Stimulated activated CD8-positive, alpha-beta memory T cell treated with anti-CD3 and anti-CD28 coated beads, Interleukin-7, amount 100 ng/mL, for 4 hours (primary cell): ENCODE data around the gene DNAH14.
"Not testable (repeated sequence)": the region's sequence is repeated elsewhere in the genome, so short reads cannot be mapped to it uniquely, and the experiment has no call there.

Source experiments
- DNase-seq, 2 donors: peaks; one replicate each; pipeline ENCODE4 v3.0.0-alpha.2; 2020; ENCODE audit warnings: low read depth in 2 of 2

DNAH14 gene

DNA sequence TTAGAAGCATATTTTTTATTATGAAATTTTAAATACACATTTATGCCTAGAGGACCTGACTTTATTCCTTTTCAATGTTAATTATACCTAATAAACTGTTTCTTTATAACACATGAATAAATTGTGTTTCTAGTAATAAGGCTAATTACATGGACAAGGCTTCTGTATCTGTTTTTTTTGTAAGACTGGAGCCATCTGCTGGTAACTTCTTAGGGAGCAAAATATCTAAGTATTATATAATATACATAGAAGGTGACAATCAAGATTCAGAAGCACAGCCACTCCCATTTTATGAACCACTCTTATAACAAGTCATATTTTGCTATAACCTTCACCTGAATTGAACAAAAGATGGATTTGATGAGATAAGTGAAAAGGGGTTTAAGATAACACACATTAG, 414.1 kb downstream of the DNAH14 start:
- no peak for DNase-seq

DNA sequence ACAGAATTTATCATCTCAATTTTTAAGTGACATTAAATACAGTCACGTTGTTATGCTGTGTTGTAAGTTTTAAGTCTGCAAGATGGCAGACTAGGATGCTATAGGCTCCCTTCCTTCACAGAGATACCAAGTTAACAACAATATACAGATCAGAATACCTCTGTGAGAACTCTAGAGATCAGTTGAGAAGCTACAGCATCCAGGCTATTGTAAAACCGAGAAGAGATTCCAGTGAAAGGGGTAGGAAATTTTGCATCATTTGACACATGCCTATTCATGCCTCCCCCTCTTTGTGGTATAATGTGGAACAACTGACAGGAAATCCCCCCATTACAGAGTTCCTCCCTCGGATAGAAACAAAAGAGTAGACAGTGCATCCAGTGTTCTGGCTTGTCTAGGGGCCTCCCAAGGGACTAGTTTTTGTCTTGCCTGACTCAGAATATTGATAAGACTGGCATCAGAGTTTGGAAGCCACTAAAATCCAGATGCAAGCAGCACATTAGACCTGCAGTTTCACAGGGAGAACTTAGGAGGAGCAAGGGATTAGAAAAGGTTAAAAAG, 417.7 kb downstream of the DNAH14 start:
- DNase-seq = no peak

DNA sequence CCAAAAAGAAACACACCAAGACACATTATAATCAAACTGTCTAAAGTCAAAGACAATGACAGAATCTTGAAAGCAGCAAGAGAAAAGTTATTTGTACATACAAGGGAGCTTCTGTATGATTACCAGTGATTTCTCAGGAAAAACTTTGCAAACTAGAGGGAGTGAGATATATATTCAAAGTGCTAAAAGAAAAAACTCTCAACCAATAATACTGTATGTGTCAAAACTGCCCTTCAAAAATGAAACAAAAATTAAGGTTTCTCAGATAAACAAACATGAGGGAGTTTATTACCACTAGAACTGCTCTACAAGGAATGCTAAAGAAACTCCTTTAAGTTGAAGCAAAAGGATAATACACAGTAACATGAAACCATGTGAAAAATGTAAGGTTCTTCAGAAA, 418.9 kb downstream of the DNAH14 start:
- no peak for DNase-seq

DNA sequence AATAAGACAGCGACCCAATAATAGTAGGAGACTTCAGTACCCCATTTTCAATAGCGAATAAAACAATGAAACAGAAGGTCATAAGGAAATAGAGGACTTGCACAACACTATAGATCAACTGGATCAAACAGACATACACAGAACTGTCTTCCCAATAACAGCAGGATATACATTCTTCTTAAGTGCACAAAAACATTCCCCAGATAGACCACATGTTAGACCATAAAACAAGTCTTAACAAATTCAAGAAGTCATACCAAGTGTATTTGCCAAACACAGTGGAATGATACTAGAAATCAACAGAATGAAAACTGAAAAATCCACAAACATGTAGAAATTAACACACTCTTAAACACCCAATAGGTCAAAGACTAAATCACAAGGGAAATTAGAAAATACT, 420.4 kb downstream of the DNAH14 start:
- no peak for DNase-seq

DNA sequence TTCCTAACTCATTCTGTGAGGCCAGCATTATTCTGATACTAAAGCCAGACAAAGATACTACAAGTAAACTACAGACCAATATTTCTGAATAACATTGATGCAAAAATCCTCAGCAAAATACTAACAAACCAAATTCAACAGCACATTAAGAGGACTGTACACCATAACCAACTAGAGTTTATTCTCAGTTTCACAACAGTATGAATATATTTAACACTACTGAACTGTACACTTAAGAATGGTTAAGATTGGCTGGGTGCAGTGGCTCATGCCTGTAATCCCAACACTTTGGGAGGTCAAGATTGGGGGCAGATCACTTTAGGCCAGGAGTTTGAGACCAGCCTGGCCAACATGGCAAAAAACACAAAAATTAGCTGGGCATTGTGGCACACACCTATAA, 421.4 kb downstream of the DNAH14 start:
- DNase-seq = no peak

DNA sequence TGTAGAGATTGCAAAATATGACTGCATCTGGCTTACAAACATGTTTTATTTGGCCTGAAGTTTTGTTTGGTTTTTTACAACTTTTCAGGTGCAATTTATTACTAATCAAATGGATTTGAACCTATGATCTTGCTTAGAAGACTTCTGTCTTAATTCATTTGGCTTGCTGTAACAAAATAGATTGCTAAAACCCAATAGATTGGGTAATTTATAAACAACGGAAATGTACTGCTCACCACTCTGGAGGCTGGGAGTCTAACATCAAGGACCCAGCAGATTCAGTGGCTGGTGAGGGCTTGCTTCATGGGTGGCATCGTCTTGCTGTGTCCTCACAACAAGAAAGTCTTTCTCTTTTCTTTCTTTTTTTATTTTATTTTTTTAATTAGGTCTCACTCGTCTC, 425.4 kb downstream of the DNAH14 start:
- no peak for DNase-seq

DNA sequence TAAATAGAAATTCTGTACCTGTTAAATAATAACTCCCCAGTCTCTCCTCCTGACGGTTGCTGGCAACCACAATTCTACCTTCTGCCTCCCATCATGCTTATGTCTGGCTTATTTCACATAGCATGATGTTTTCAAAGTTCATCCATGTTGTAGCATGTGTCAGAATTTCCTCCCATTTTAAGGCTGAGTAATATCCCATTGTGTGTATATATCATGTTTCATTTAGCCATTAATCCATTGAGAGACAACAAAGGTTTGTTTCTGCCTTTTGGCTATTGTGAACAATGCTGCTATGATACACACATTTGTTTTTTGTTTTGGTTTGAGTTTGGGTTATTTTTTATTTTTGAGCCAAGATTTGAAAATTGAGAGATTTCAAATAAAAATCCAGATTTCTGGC, 426.4 kb downstream of the DNAH14 start:
- no peak for DNase-seq

DNA sequence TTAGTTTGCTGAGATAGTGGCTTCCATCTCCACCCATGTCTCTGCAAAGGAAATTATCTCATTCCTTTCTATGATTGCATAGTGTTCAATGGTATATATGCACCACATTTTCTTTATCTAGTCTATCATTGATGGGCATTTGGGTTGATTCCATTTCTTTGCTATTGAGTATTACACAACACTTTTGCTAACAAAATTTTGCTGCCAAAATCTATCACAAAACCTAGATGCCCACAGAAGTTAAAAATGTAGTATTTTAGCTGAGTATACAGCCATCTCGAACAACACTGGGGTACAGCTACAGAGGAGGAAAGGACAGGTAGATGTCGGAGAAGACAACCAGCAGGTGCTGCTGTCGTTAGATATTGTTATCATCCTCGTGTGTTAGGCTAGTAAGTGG, 430.6 kb downstream of the DNAH14 start:
- DNase-seq = no peak

DNA sequence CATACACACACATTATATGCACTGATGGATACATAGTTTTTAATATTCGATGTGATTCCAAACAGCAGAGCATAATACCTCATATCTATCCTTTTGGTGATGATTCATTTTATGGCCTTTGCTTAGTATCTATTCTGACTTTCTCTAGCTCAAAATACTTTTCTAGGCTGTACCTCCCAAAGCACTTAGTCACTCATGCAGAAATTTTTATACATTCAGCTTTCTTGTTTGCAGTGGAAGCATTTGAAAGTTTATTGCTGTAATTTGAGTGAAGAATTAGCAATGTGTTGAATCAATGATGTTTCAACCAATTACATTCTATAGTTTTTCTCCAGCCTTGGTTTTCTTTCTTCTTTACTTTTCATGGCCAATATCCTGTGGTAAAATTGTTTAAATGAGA, 431.7 kb downstream of the DNAH14 start:
- no peak for DNase-seq

DNA sequence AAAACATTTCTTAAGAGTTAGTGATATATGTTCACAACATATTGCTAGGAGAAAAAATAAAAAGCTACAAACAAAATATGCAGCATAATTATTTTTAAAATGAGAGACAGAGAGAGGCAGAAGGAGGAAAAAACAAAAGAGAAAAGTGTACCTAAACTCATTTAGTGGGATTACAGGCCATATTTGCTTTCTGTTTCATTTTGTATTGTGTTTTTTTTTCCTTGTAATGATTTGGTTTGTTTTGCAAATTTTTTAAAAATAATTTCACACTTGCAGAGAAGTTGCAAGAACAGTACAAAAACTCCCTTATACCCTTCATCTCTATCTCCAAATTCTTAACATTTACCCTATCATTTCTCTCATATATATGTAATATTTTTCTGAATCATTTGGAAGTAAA, 433.3 kb downstream of the DNAH14 start:
- DNase-seq = no peak

DNA sequence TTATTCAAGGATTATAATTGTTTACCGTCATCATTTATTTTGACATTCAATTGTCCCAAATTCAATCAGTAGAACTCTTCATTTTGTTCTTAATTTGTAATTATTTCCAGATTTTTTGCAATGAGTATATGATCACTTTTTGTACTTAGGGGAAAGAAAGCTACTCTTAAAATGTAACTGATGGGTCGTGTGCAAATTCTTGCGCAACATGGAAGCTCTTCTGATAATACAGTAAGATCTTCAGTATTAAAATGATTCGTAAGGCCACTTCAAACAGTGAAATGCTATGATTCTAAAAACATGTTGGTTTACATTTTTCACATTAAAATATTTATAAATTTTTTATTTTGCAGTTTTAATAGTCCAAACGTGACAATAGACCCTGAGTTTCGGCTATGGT, 435.0 kb downstream of the DNAH14 start:
- no peak for DNase-seq

DNA sequence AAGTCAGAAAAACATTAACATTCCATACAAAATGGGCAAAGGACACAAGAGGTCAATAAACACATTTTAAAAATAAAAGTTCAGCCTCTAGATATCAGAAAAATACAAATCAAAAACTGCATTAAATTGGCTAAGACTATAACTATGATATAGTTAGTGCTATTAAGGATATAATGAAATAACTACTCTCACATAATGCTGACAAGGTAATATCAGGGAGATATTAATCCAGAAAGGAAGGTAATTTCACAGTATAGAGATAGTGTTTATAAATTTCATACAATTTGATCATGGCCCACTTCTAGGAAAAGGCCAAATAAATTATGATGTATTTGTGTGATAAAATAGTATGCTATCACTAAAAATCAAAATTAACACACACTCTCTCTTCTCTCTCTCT, 436.5 kb downstream of the DNAH14 start:
- no peak for DNase-seq

DNA sequence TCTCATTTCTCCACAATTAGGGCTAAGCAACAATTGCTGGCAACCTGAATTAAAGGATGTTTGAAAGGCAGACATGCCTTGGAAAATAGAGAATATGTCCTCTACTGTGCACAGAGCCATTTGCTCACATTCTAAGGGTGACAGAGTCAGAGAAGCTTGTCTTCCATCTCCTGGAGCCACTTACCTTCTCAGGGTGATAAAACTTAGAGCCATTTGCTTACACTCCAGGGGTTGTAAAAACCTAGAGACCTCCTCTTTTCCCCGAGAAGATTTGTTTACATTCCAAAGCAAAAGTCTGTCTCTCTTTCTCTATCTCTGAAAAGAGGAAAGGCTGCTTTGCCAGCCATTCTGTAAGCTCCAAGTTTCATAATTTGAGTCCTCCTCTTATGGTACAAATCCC, 437.1 kb downstream of the DNAH14 start:
- DNase-seq = no peak

DNA sequence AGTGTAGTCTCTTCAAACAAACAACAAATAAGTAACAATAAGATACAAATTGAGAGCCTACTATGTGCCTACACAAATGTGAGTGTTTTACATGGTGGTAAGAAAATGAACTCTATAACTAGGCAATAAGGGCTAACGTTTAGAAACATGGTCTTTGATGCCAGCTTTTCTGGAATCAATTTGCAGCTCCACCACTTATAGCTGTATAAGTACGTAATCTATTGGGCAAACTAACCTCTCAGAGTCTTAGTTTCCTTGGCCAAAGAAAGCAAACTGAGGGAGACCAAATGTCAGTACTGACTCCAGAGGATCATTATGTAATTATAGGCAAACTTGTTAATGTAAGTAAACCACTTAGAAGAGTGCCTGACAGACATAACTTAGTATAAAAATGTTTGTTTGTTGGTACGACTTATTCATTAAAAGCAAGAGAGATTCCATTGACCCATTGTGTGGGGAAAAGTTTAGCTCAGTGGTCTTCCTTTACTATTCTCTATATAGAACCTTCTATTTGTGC, 438.6 kb downstream of the DNAH14 start:
- DNase-seq = no peak

DNA sequence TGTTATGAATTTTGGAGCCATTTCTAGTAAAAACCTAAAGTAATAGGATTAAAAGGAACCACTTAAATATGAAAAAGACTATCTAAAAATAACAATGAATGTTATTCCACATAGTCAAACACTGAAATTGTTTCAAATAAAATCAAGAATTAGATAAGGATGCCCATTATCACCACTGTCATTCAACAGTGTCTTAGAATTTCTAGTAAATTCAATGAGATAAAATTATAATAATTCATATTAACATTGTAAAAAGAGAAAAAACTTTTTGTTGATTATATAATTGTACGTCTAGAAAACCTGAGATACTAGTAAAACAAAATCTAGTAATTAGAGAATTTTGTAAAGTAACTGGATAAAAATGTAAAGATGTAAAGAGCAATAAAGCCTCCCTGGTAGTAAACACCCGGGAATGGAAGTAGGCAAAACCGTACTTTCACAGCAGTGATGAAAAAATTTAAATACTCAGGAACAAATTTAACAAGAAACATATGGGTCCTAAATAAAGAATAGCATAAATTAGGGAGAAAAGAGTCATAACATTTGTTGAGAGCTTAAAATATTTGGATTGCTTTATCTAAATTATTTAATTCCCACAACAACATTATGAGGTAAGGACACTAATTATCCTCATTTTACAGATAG, 442.0 kb downstream of the DNAH14 start:
- DNase-seq = no peak

DNA sequence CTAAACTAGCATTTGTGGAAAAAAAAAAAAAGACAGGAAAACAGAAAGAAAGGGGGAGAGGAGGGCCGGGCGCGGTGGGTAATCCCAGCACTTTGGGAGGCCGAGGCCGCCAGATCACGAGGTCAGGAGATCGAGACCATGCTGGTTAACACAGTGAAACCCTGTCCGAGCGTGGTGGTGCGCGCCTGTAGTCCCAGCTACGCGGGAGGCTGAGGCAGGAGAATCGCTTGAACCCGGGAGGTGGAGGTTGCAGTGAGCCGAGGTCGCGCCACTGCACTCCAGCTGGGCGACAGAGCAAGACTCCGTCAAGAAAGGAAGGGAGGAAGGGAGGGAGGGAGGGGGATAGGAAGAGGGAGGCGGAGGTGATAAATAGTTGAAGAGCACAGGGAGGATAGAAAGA, 443.7 kb downstream of the DNAH14 start:
- no peak for DNase-seq

DNA sequence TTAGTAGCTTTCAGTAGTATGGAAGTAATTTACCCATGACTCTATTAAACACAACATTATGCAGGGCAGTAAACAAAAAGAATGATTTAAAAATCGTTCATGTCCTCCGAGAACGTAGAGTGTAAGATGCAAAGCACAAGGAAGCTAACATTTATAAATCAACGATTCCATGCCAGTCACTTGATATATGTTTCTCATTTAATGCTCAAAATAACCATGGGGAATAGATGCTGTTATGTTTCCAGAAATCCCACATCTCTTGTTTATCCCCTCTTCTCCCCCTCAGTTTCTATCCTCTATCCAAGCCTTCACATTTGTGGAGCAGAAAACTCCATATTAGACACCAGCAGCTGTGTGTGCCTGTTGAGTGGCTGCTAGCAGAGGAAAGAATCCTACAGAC, 445.5 kb downstream of the DNAH14 start:
- no peak for DNase-seq

DNA sequence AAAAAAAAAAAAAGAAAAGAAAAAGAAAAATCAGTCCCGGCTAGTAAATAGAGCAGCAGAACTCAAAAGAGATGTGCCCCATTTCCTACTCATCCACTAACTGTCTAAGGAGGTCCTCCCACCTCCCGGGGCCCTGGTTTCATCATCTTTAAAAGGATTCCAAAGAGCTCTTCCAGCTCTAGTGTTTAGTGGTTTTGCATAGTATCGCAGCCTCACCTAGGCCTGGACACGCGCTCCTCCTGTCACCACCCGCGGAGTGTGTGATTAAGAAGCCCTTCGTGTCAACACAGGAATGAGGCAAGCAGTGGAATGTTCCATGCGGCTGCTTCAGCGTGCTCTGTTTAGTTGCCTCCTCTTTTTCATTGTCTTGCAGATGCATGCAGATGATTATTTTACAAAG, 449.4 kb downstream of the DNAH14 start:
- DNase-seq = no peak

DNA sequence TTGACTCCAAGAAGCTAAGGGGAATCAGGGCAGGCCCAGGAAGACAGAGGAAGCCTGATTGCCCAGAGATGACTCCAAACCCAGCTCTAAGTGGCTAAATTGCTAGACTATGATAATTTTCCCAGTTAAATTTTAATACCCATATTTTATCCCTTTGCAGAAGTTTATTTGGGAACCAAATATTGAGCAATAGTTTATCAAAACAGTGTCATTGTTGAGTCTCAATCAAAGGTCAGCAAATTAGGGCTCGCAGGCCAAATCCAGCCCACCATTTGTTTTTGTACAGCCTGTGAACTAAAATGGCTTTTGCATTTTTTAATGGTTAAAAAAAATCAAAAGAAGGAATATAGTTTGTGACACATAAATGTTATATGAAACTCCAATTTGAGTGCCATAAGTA, 451.2 kb downstream of the DNAH14 start:
- no peak for DNase-seq

DNA sequence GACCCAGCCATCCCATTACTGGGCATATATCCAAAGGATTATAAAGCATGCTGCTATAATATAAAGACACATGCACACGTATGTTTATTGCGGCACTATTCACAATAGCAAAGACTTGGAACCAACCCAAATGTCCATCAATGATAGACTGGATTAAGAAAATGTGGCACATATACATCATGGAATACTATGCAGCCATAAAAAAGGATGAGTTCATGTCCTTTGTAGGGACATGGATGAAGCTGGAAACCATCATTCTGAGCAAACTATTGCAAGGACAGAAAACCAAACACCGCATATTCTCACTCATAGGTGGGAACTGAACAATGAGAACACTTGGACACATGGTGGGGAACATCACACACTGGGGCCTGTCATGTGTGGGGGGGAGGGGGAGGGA, 457.4 kb downstream of the DNAH14 start:
- not testable (repeated sequence) for DNase-seq

DNA sequence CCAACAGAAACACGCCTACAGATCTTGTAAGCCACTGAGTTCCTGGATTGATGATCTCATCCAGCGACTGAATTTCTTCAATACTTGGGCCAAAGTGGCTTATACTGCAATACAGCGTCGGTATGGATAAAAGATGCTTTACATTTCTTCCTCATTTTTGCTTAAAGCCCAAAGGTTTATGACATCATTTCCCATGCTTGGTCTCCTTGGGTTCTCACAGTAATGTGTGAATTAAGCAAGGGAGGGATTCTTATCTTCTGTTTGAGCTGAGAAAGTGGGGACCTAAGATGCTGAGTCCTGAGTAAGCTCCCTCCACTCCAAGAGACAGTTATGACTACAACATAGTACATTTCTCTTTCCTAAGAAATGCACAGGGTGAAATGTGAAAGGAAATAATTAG, 458.9 kb downstream of the DNAH14 start:
- no peak for DNase-seq

DNA sequence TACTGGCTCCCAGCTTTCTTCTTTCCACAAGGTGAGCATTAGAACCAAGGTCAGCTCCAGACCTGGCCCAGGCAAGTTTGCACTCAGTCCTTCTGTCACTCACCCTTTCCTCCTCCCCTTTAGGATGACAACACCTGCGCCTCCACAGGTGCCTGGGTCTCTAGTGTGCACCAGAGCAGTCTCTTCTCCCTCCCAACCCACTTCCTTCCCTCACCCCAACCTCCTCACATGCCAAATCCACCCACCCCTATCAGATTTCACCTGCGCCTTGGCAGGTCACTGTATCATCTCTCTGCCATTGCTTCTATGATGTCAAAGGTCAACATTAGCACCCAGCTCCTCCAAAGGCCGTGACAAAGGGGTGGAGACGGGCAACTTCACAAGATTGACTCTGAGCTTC, 460.4 kb downstream of the DNAH14 start:
- no peak for DNase-seq

DNA sequence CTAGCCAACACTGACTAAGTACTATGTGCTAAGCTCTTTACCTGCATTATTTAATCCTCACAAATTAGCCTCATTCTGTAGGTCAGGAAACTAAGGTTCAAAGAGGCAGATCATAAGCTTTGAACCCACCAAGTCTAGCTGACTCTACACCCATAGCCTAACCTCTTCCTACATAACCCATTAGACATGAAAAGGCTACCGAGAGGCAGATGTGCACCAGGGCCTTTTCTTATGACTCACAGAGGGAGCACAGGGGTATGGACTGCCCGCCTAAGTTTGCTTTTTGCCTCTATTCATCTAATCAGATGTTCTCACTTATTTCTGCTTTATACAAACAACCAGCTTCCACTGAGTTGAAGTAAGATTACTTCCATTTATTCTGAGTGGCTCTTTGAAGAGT, 466.9 kb downstream of the DNAH14 start:
- no peak for DNase-seq

DNA sequence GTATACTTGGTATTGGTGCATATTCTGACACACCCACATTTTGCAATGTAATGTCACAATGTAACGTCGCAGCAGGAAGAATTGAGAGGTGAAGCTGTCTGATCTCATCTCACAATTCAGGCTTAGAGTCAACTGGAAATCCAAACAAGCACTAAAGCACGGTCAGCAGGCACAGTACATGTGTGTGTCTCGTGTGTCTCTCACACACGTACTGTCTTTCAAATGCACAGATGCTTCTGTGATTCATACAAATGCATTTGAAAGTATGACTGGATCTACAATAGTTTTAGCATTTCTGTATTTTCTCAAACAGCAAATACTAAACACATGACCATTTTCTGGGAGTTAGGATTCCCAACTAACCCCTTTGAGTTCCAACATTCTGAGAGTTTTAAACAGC, 471.5 kb downstream of the DNAH14 start:
- DNase-seq = no peak
